ENCODE data around the gene TMEM86B. TPM values are rescaled to one million over a fixed set of nuclear protein-coding genes. Genes with fewer than 3 reads are reported as not detected.

Gene TMEM86B
- total RNA-seq, 4 donors from 2014 or later: 1.8 to 7.9 (median 2.4) TPM; not detected in 1

GRCh38 chr19:55249841-55250240 is 21.3 kb upstream of the TMEM86B start:
- Histone ChIP-seq H3K4me3 (no peak overlapping the region), H3K4me1 (peaks cover 0 to 2% of the 10 kb centered on the region in 2 donors), H3K36me3 (no peaks in the 10 kb centered on the region), H3K27me3 (no peaks in the 10 kb centered on the region), H3K9me3 (no peaks in the 10 kb centered on the region), H3K27ac (no peak overlapping the region)
- intact Hi-C loops (cut with DNase I; ENCODE audit: low total_unique reads): no loop called here
- no peak for TF ChIP-seq POLR2A (IDR thresholded peaks at IDR 0.05)
- TF ChIP-seq, protein P1, sequence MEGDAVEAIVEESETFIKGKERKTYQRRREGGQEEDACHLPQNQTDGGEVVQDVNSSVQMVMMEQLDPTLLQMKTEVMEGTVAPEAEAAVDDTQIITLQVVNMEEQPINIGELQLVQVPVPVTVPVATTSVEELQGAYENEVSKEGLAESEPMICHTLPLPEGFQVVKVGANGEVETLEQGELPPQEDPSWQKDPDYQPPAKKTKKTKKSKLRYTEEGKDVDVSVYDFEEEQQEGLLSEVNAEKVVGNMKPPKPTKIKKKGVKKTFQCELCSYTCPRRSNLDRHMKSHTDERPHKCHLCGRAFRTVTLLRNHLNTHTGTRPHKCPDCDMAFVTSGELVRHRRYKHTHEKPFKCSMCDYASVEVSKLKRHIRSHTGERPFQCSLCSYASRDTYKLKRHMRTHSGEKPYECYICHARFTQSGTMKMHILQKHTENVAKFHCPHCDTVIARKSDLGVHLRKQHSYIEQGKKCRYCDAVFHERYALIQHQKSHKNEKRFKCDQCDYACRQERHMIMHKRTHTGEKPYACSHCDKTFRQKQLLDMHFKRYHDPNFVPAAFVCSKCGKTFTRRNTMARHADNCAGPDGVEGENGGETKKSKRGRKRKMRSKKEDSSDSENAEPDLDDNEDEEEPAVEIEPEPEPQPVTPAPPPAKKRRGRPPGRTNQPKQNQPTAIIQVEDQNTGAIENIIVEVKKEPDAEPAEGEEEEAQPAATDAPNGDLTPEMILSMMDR (IDR thresholded peaks at IDR 0.05): no peak
- DNase-seq: no peak

DNA sequence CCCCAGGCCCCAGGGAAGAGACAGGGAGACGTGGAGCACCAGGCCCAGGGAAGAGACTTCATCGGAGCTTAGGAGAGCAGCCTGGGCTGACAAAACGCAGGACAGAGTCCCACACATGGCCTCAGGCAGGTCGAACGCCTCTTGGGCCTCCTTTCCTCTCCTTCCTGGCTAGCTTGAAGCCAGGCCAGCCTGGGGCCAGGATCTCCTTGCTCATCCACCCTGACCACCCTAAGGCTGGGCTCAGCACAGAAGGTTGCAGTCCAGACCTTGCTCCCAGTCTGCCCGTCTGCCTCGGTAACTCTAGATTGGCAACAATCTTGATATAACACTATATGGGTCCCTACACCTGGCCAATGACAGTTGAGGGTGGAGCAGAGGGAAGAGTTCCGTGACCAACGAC is 20.1 kb upstream of the TMEM86B start:
- Histone ChIP-seq H3K27me3 (no peaks in the 10 kb centered on the region), H3K4me3 (no peak overlapping the region), H3K9me3 (no peaks in the 10 kb centered on the region), H3K27ac (no peak overlapping the region), H3K36me3 (no peaks in the 10 kb centered on the region), H3K4me1 (no peaks in the 10 kb centered on the region)
- intact Hi-C loops (cut with DNase I; ENCODE audit: low total_unique reads): no loop called here
- TF ChIP-seq POLR2A (IDR thresholded peaks at IDR 0.05): no peak
- TF ChIP-seq, protein P1 (IDR thresholded peaks at IDR 0.05): no peak
- DNase-seq: no peak

- intact Hi-C loops (cut with DNase I; ENCODE audit: low total_unique reads): no loop called here
- Histone ChIP-seq H3K27ac (no peak overlapping the region), H3K9me3 (no peaks in the 10 kb centered on the region), H3K4me3 (no peak overlapping the region), H3K27me3 (no peaks in the 10 kb centered on the region), H3K36me3 (no peaks in the 10 kb centered on the region), H3K4me1 (no peaks in the 10 kb centered on the region)
- TF ChIP-seq, protein P1 (IDR thresholded peaks at IDR 0.05): no peak
- TF ChIP-seq POLR2A (IDR thresholded peaks at IDR 0.05): no peak
- DNase-seq: no peak
These were observed 19.7 kb upstream of the TMEM86B start for GRCh38 chr19:55248166-55248675.

DNA sequence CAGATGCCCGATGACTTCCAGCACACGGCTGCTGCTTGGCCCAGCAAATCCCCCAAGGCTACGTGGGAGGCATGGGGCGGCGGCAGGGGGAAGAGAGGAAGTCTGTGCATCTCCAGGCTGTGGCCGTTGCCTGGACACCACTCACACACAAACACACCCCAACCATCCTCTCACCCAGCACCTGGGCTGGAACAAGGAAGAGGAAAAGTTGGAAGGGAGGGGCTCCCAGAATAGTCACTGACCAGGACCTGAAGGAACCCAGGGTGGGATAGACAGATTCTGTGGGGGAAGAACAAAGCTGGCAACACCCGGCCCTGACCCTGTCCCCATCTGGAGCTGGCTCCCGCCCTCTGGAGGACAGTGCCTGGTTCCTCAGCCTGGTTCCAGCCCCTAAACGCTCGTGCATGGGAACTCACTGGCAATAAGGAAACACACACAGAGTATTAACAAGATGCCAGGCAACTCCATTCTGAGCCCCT is 19.1 kb upstream of the TMEM86B start:
- H3K27me3 ChIP-seq: no peaks in the 10 kb centered on the region
- DNase-seq: no peak
- no peak overlapping the region for H3K4me3 ChIP-seq
- TF ChIP-seq, protein P1 (IDR thresholded peaks at IDR 0.05): no peak
- intact Hi-C loops (cut with DNase I; ENCODE audit: low total_unique reads): no loop called here
- no peaks in the 10 kb centered on the region for H3K9me3 ChIP-seq
- H3K27ac ChIP-seq: no peak overlapping the region
- H3K4me1 ChIP-seq: no peaks in the 10 kb centered on the region
- H3K36me3 ChIP-seq: no peaks in the 10 kb centered on the region

DNA sequence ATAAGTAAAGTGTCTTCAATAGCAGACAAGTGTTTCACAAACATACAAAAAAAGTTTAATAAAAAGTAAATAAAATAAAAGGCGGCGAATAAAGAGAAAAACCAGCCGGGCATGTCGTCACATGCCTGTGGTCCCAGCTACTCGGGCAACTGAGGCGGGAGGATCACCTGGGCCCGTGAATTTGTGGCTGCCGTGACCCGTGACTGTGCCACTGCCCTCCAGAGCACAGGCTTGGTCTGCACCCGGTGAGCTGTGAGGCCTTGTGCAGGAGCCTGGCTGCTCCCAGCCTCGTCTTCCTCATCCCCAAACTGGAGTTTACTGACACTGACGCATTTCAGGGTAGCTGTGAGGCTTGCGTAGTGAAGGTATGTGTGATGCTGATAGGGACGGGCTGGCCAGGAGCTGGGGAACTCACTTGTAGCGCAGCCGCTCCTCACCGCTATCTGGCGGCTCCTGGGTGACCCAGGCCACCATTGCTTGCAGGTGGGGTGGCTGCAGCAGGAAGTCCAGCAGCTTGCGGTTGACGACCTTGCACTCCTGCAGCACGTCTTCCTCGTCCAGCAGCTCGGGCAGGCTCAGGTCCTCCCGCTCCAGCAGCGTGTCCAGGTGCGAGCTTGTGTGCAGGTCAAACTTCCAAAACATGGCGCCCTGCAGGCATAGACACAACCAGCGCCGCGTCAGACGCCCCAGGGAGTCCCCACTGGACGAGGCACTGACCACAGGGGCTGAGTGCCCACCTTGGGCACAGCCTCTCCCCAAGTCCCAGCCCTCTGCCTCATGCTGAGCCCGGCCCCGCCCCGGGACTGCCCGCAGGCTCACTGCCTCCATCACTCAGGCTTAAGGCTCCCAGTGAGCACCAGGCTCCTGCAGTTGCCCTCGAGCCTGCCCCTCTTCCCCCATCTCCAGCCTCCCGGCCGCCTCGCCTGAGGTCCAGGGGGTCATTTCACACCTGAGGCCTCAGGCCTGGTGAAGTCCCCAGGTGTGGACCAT is 18.2 kb upstream of the TMEM86B start:
- H3K27me3 ChIP-seq: no peaks in the 10 kb centered on the region
- H3K9me3 ChIP-seq: no peaks in the 10 kb centered on the region
- no peak overlapping the region for H3K27ac ChIP-seq
- H3K36me3 ChIP-seq: no peaks in the 10 kb centered on the region
- no peak for TF ChIP-seq POLR2A (IDR thresholded peaks at IDR 0.05)
- TF ChIP-seq, protein P1 (IDR thresholded peaks at IDR 0.05): no peak
- intact Hi-C loops (cut with DNase I; ENCODE audit: low total_unique reads): no loop called here
- H3K4me1 ChIP-seq: no peaks in the 10 kb centered on the region
- no peak overlapping the region for H3K4me3 ChIP-seq
- no peak for DNase-seq

Data from uterus (tissue), 4 donors.